Measurements from ENCODE around the gene PLXNA3. TPM values are rescaled to one million over a fixed set of nuclear protein-coding genes. Genes with fewer than 3 reads are reported as not detected.
A peak's percentile ranks its signal among the peaks of the same experiment; 100 is the strongest.

PLXNA3 gene
- total RNA-seq, 2 donors from 2014 or later: 15.7 to 21.0 TPM

DNA sequence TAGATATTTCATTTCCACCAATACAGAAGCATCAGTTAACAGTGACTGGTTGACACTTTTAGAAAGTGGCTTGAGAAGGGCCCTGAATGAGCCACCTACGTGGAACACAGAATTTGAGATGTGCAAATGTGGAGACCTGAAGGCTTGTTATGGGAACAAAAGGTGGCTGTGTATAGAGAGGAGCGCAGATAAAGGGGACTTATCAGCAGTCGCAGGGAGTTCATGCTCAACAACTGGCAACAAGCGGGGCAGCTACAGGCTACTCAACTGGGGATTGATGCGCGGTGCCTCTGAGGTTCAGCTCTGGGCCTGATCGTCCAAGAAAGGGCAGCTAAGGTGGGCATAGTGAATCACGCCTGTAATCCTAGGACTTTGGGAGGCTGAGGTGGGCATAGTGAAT, 61.3 kb downstream of the PLXNA3 start:
- Histone ChIP-seq H3K9me3 (no peaks in the 10 kb centered on the region), H3K36me3 (no peaks in the 10 kb centered on the region), H3K27me3 (replicated peaks; ENCODE audit: insufficient read depth) (no peaks in the 10 kb centered on the region), H3K4me3 (no peak overlapping the region), H3K4me1 (replicated peaks) (no peaks in the 10 kb centered on the region), H3K27ac (no peak overlapping the region)
- no peak for DNase-seq (ENCODE audit: low spot score)
- 89% methylated on average over 8 of the region's 8 CpGs for WGBS
- TF ChIP-seq POLR2A (IDR thresholded peaks at IDR 0.05) (no peak), POLR2AphosphoS5 (IDR thresholded peaks at IDR 0.05) (no peak), CTCF (IDR thresholded peaks at IDR 0.05) (no peak)
- intact Hi-C loops (cut with DNase I): no loop called here

DNA sequence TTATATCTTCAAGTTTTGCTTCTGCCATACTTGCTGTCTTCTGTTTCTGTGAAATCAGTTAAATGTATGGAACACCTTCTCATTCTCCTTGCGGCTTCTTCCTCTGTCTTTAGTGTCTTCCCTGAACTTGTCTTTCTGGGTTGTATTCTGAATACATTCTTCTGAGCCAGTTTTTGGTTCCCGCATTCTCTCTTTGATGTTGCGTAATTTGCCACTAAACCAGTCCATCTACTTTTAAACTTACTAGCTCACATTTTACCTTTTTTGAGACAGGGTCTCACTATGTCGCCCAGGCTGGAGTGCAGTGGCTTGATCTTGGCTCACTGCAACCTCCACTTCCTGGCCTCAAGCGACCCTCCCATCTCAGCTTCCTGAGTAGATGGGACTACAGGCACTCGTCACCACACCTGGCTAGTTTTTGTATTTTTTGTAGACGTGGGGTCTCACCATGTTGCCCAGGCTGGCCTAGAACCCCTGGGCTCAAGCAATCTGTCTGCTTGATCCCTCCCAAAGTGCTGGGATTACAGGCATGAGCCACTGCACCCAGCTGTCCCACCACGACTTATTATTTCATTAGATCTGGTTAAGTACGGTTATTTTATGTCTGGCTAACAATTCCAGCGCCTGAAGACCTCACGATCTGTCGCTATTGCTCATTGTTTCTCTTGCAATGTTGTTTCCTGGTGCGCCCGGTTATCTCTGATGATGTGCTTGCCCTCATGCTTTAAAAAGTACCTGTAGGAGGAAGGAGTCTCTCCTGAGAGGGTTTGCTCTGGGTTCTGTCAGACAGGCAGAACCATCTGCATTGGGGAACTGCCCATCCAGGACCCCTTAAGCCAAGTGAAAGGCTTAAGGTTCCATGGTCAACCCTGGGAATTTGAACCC, 67.8 kb downstream of the PLXNA3 start:
- H3K4me3 ChIP-seq: no peak overlapping the region
- H3K9me3 ChIP-seq: no peaks in the 10 kb centered on the region
- no peaks in the 10 kb centered on the region for H3K4me1 ChIP-seq (replicated peaks)
- WGBS: 63% methylated on average over 14 of the region's 14 CpGs
- peak; percentile 50 for TF ChIP-seq POLR2AphosphoS5 (IDR thresholded peaks at IDR 0.05)
- no peak for TF ChIP-seq POLR2A (IDR thresholded peaks at IDR 0.05)
- H3K27me3 ChIP-seq (replicated peaks; ENCODE audit: insufficient read depth): no peaks in the 10 kb centered on the region
- intact Hi-C loops (cut with DNase I): loop anchor here (5.0 kb wide), 1 partner anchor 34 kb away; the partner anchor contains the start of gene SLC10A3
- DNase-seq (ENCODE audit: low spot score): peak; percentile 29
- H3K36me3 ChIP-seq: no peaks in the 10 kb centered on the region
- peak overlapping the region; percentile 30 to 74 for H3K27ac ChIP-seq

GRCh38 chrX:154526901-154527675, 69.0 kb downstream of the PLXNA3 start:
- WGBS: 1% methylated on average over 9 of the region's 15 CpGs
- intact Hi-C loops (cut with DNase I): loop anchor here (1.0 to 5.0 kb wide), 2 partner anchors 35 to 116 kb away; partner anchors contain the start of genes SLC10A3 and TAFAZZIN
- no peaks in the 10 kb centered on the region for H3K27me3 ChIP-seq (replicated peaks; ENCODE audit: insufficient read depth)
- H3K9me3 ChIP-seq: no peaks in the 10 kb centered on the region
- H3K4me1 ChIP-seq (replicated peaks): no peaks in the 10 kb centered on the region
- peak overlapping the region; percentile 74 to 77 for H3K27ac ChIP-seq
- no peaks in the 10 kb centered on the region for H3K36me3 ChIP-seq
- peak; percentile 72 for DNase-seq (ENCODE audit: low spot score)
- H3K4me3 ChIP-seq: no peak overlapping the region
- TF ChIP-seq CTCF (IDR thresholded peaks at IDR 0.05) (peak in 3 of 4 experiments; percentile 32 to 61 (median 60)), POLR2AphosphoS5 (IDR thresholded peaks at IDR 0.05) (peak; percentile 55), POLR2A (IDR thresholded peaks at IDR 0.05) (peak; percentile 8)

Small RNAs within 50 kb of the gene (microRNA-seq; reads per million reads assigned to microRNA genes)
- 3.6 reads per million, percentile 39 among the genes with 10 or more reads in this experiment for gene MIR6858

Small RNAs within 50 kb of the gene (small RNA-seq; reads per million reads assigned to genes)
- gene MIR6858: 0.50 to 0.56 reads per million in 2 donors
- gene RN7SL697P: 0 reads per million in 2 donors

Other genes with a start within 250 kb of the PLXNA3 start
- gene OPN1MW2, start 238.5 kb upstream of the PLXNA3 start, total RNA-seq: not detected
- not detected for gene OPN1MW3, start 200.7 kb upstream of the PLXNA3 start, total RNA-seq
- gene TEX28, start 163.2 kb upstream of the PLXNA3 start, total RNA-seq: 1 to 10 TPM in 1 of 2 donors, not detected in 1; 1.5 TPM
- gene TKTL1, start 162.5 kb upstream of the PLXNA3 start, total RNA-seq: 100 to 1,000 TPM in 1 of 2 donors, not detected in 1; 113 TPM
- 1,000 to 10,000 TPM; 1,711 to 2,337 TPM for gene FLNA, start 83.6 kb upstream of the PLXNA3 start, total RNA-seq
- gene EMD, start 79.0 kb upstream of the PLXNA3 start, total RNA-seq: 10 to 100 TPM; 61.4 to 66.1 TPM
- 1,000 to 10,000 TPM; 3,702 to 5,500 TPM for gene RPL10, start 59.9 kb upstream of the PLXNA3 start, total RNA-seq
- 10 to 100 TPM; 36.8 to 70.7 TPM for gene DNASE1L1, start 49.0 kb upstream of the PLXNA3 start, total RNA-seq
- gene TAFAZZIN, start 46.7 kb upstream of the PLXNA3 start, total RNA-seq: 10 to 100 TPM; 25.7 to 56.5 TPM
- gene ATP6AP1, start 29.6 kb upstream of the PLXNA3 start, total RNA-seq: 100 to 1,000 TPM; 110 to 149 TPM
- gene GDI1, start 21.1 kb upstream of the PLXNA3 start, total RNA-seq: 100 to 1,000 TPM in 1 of 2 donors, 10 to 100 TPM in 1; 52.9 to 148 TPM
- gene FAM50A, start 14.1 kb upstream of the PLXNA3 start, total RNA-seq: 10 to 100 TPM; 32.9 to 35.8 TPM
- 10 to 100 TPM; 39.1 to 44.2 TPM for gene LAGE3, start 21.0 kb downstream of the PLXNA3 start, total RNA-seq
- gene UBL4A, start 28.3 kb downstream of the PLXNA3 start, total RNA-seq: 10 to 100 TPM; 31.9 to 53.7 TPM
- gene SLC10A3, start 32.3 kb downstream of the PLXNA3 start, total RNA-seq: 10 to 100 TPM; 28.0 to 45.6 TPM
- gene FAM3A, start 58.0 kb downstream of the PLXNA3 start, total RNA-seq: 10 to 100 TPM; 52.0 to 72.7 TPM
- 100 to 1,000 TPM in 1 of 2 donors, 10 to 100 TPM in 1; 27.9 to 300 TPM for gene G6PD, start 88.6 kb downstream of the PLXNA3 start, total RNA-seq
- gene IKBKG, start 89.3 kb downstream of the PLXNA3 start, total RNA-seq: 10 to 100 TPM; 16.4 to 31.7 TPM
- gene CTAG1A, start 126.9 kb downstream of the PLXNA3 start, total RNA-seq: 10 to 100 TPM in 1 of 2 donors, not detected in 1; 11.8 TPM
- gene CTAG1B, start 161.0 kb downstream of the PLXNA3 start, total RNA-seq: 1 to 10 TPM in 1 of 2 donors, not detected in 1; 8.7 TPM
- gene CTAG2, start 195.3 kb downstream of the PLXNA3 start, total RNA-seq: 10 to 100 TPM in 1 of 2 donors, not detected in 1; 15.4 TPM